ENCODE results near the gene ATXN7L1. TPM values are rescaled to one million over a fixed set of nuclear protein-coding genes. Genes with fewer than 3 reads are reported as not detected.

The ATXN7L1 gene
- total RNA-seq, 2 experiments from 2014 or later: 0.59 TPM; not detected in 1

DNA sequence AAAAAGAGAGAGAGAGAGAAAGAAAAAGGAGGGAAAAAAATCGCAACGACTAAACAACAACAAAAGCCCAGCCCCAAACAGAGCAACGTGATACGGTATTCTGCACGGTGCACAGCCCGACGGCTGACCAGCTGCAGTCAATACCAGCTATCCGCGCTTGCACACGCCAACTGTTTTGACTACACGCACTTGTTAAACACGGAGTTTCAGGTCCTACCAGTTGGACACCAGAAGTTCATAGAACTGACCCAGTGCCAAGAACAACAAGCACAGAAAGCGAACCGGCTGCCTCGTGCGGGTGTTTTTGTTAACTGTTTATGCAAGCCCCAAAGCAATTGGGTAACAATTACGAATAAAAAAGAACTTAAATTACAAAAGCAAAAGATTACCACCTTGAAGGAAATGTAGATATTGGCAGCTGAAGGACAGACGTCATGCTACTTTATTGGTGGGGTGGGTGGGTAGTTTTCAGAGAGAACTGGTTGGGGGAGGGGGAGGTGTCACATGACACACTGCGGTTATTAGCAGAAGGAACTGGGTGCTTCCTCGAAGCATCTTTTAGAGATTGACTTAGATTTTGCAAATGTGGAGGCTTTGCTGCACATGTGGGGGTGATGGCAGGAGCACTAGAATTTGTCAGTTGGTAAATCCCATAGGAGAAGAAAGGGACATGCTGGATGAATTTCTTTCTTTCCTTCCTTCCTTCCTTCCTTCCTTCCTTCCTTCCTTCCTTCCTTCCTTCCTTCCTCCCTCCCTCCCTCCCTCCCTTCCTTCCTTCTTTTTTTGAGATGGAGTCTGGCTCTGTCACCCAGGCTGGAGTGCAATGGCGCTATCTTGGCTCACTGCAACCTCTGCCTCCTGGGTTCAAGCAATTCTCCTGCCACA lies 184.5 kb downstream of the ATXN7L1 start:
- H3K9me3 ChIP-seq (ENCODE audit: low read length): no peaks in the 10 kb centered on the region
- peak; percentile 28 for DNase-seq (ENCODE audit: low spot score)
- ChIA-PET CTCF (ENCODE audit: unreplicated experiment) (no interaction called here), POLR2A (interaction anchor here (0.6 to 1.2 kb wide), 3 partner anchors 10 to 297 kb away, joined by 3 to 5 read pairs (median 3); no protein-coding TSS in a partner anchor)
- TF ChIP-seq EZH2phosphoT487 (IDR thresholded peaks at IDR 0.05; ENCODE audit: borderline replicate concordance, low read depth, low read length) (no peak), CTCF (conservative IDR thresholded peaks at IDR 0.05; ENCODE audit: low read length) (no peak)
- peak overlapping the region; percentile 47 for H3K4me2 ChIP-seq (ENCODE audit: low read length)
- peak overlapping the region; percentile 39 for H3K4me3 ChIP-seq (ENCODE audit: low read depth, low read length, poor library complexity, severe bottlenecking)
- no peak overlapping the region for H3K27ac ChIP-seq (ENCODE audit: low read depth, low read length, poor library complexity, severe bottlenecking)
- no TSS peak for BruUV-seq (replicated peaks)
- H3K9me2 ChIP-seq (ENCODE audit: insufficient read depth, low read length): no peaks in the 10 kb centered on the region
- H3K79me2 ChIP-seq (ENCODE audit: insufficient read depth, low read depth, low read length): no peaks in the 10 kb centered on the region
- no peaks in the 10 kb centered on the region for H3K36me3 ChIP-seq (ENCODE audit: insufficient read depth, low read length)
- H4K20me1 ChIP-seq (ENCODE audit: insufficient read depth, low read length): no peaks in the 10 kb centered on the region
- H2AFZ ChIP-seq (ENCODE audit: low read length): peak overlapping the region; percentile 96; the same call in 1 of the 2 replicates
- peaks cover 13% of the 10 kb centered on the region for H3K4me1 ChIP-seq (ENCODE audit: insufficient read depth, low read length, poor library complexity, severe bottlenecking)
- intact Hi-C loops (cut with micrococcal nuclease; ENCODE audit: unreplicated experiment): no loop called here

DNA sequence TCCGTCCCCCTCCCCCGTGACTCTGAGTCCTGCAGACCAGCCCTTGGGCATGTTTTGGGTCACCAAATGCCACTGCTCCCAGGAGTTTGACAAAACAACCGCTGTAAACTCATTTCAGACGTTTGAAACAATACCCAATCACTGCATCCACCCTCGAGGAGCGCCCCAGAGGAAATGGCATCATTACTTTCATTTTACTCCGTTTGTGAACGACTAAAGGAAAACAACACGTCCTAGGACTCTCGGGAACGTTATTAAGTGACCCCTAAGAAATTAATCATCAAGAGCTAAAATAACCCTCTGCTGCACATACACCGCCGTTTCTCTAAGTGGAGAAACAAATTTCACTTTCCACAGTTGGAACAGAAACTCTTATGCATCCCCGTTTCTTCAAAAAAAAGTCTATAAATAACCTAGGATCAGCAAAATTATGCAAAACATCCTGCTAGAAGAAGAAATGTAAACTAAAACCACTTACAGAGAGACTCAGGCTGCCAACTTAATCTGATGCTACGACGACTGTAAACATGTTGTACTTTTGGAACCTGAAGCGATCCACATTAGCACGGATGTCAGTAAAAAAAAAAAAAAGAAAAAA lies 185.2 kb downstream of the ATXN7L1 start:
- Histone ChIP-seq H3K4me3 (ENCODE audit: low read depth, low read length, poor library complexity, severe bottlenecking) (peak overlapping the region; percentile 39), H3K36me3 (ENCODE audit: insufficient read depth, low read length) (no peaks in the 10 kb centered on the region), H3K27ac (ENCODE audit: low read depth, low read length, poor library complexity, severe bottlenecking) (no peak overlapping the region), H3K4me1 (ENCODE audit: insufficient read depth, low read length, poor library complexity, severe bottlenecking) (peaks cover 13% of the 10 kb centered on the region), H3K79me2 (ENCODE audit: insufficient read depth, low read depth, low read length) (no peaks in the 10 kb centered on the region), H3K9me2 (ENCODE audit: insufficient read depth, low read length) (no peaks in the 10 kb centered on the region), H3K4me2 (ENCODE audit: low read length) (peak overlapping the region; percentile 47), H4K20me1 (ENCODE audit: insufficient read depth, low read length) (no peaks in the 10 kb centered on the region), H2AFZ (ENCODE audit: low read length) (peak overlapping the region; percentile 96; the same call in 1 of the 2 replicates), H3K9me3 (ENCODE audit: low read length) (no peaks in the 10 kb centered on the region)
- TF ChIP-seq CTCF (conservative IDR thresholded peaks at IDR 0.05; ENCODE audit: low read length) (no peak), EZH2phosphoT487 (IDR thresholded peaks at IDR 0.05; ENCODE audit: borderline replicate concordance, low read depth, low read length) (no peak)
- ChIA-PET POLR2A (interaction anchor here (0.7 to 1.2 kb wide), 2 partner anchors 11 to 171 kb away, joined by 3 to 5 read pairs; no protein-coding TSS in a partner anchor), CTCF (ENCODE audit: unreplicated experiment) (no interaction called here)
- intact Hi-C loops (cut with micrococcal nuclease; ENCODE audit: unreplicated experiment): no loop called here
- DNase-seq (ENCODE audit: low spot score): no peak
- no TSS peak for BruUV-seq (replicated peaks)

Measured in OCI-LY7 (cell line).